Hepatic stellate cell (primary cell): Measurements from ENCODE around the gene COL4A1.
A peak's percentile ranks its signal among the peaks of the same experiment; 100 is the strongest.

Experiments
- DNase-seq: peaks from one replicate; pipeline ENCODE4 v3.0.0; 2011; ENCODE audit warnings: low spot score

Gene COL4A1

GRCh38 chr13:110217085-110217484 is 89.9 kb downstream of the COL4A1 start:
- DNase-seq = no peak

GRCh38 chr13:110216398-110217041 is 90.4 kb downstream of the COL4A1 start:
- peak; percentile 60 for DNase-seq

GRCh38 chr13:110216006-110216397 is 91.0 kb downstream of the COL4A1 start:
- no peak for DNase-seq

- DNase-seq = no peak
These were observed 91.4 kb downstream of the COL4A1 start for GRCh38 chr13:110215606-110216005.

GRCh38 chr13:110214637-110215036 is 92.3 kb downstream of the COL4A1 start:
- no peak for DNase-seq

GRCh38 chr13:110213461-110214074 is 93.4 kb downstream of the COL4A1 start:
- DNase-seq = no peak

- no peak for DNase-seq
These were observed 94.4 kb downstream of the COL4A1 start for GRCh38 chr13:110212529-110212928.

- DNase-seq = no peak
These were observed 95.2 kb downstream of the COL4A1 start for GRCh38 chr13:110211735-110212134.

GRCh38 chr13:110211046-110211445 is 95.9 kb downstream of the COL4A1 start:
- no peak for DNase-seq

GRCh38 chr13:110210604-110210985 is 96.4 kb downstream of the COL4A1 start:
- no peak for DNase-seq

- DNase-seq = no peak
These were observed 96.9 kb downstream of the COL4A1 start for GRCh38 chr13:110209950-110210603.

GRCh38 chr13:110208116-110208515 is 98.8 kb downstream of the COL4A1 start:
- DNase-seq = no peak

GRCh38 chr13:110206996-110207395 is 100.0 kb downstream of the COL4A1 start:
- no peak for DNase-seq

- DNase-seq = no peak
These were observed 100.8 kb downstream of the COL4A1 start for GRCh38 chr13:110206185-110206584.

- no peak for DNase-seq
These were observed 105.8 kb downstream of the COL4A1 start for GRCh38 chr13:110201114-110201513.

GRCh38 chr13:110200276-110200870 is 106.6 kb downstream of the COL4A1 start:
- DNase-seq = no peak

- DNase-seq = no peak
These were observed 107.7 kb downstream of the COL4A1 start for GRCh38 chr13:110199046-110199831.

GRCh38 chr13:110197471-110197870 is 109.5 kb downstream of the COL4A1 start:
- no peak for DNase-seq

GRCh38 chr13:110197026-110197425 is 109.9 kb downstream of the COL4A1 start:
- DNase-seq = no peak

GRCh38 chr13:110195547-110196485 is 111.1 kb downstream of the COL4A1 start:
- DNase-seq = no peak

- DNase-seq = no peak
These were observed 112.5 kb downstream of the COL4A1 start for GRCh38 chr13:110194451-110194850.
